Suprapubic skin (tissue), 3 donors: ENCODE measurements around the gene ZNF536.

ENCODE experiments used
- EP300 ChIP-seq: sonication (generic); formaldehyde crosslinking; IDR thresholded peaks from one replicate; pipeline ENCODE4 v1.6.1; 2017; ENCODE audit warnings: antibody characterized with exemption
- POLR2A ChIP-seq, 2 donors: fragments of 450-650 bp; IDR thresholded peaks; one replicate each; pipeline ENCODE4 v1.6.1; 2017; ENCODE audit warnings: antibody characterized with exemption in 2 of 2, mild to moderate bottlenecking in 2 of 2, moderate library complexity in 2 of 2
- TF ChIP-seq, protein P1 (sequence below), 2 donors: fragments of 200-600 bp in 1 of 2; fragments of 450-650 bp in 1 of 2; sonication (generic) in 1 of 2; IDR thresholded peaks; one replicate each; pipeline ENCODE4 v1.5.1; 2016 to 2019; ENCODE audit warnings: antibody characterized with exemption in 2 of 2, mild to moderate bottlenecking in 1 of 2, moderate library complexity in 1 of 2

DNA sequence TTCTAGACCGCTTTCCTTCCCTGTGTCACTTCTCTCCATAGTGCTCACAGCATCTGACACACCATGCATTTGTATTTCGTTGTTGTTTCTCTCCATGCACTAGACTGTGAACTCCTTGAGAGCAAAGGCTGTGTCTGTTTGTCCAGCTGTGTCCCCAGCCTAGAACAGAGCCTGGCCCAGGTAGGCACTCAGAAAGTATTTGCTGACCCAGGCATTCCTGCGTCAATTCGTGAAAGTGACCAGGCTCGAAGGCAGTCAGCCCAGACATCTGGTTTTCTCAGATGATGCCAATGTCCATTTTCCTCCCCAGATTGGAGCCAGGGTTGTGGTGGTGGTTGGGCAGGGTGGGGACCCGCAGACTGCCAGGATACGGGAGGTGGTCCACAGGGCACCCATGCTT is 164.8 kb downstream of the ZNF536 start:
- TF ChIP-seq, protein P1, sequence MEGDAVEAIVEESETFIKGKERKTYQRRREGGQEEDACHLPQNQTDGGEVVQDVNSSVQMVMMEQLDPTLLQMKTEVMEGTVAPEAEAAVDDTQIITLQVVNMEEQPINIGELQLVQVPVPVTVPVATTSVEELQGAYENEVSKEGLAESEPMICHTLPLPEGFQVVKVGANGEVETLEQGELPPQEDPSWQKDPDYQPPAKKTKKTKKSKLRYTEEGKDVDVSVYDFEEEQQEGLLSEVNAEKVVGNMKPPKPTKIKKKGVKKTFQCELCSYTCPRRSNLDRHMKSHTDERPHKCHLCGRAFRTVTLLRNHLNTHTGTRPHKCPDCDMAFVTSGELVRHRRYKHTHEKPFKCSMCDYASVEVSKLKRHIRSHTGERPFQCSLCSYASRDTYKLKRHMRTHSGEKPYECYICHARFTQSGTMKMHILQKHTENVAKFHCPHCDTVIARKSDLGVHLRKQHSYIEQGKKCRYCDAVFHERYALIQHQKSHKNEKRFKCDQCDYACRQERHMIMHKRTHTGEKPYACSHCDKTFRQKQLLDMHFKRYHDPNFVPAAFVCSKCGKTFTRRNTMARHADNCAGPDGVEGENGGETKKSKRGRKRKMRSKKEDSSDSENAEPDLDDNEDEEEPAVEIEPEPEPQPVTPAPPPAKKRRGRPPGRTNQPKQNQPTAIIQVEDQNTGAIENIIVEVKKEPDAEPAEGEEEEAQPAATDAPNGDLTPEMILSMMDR (IDR thresholded peaks at IDR 0.05) = no peak
- no peak for TF ChIP-seq POLR2A (IDR thresholded peaks at IDR 0.05)
- no peak for TF ChIP-seq EP300
